HG02973 (cell line): ENCODE results near the gene CLIC3.

ENCODE experiments used
- ATAC-seq: cut with Tn5 transposase; IDR thresholded peaks from one replicate; pipeline ENCODE4 v1.9.1; 2021; ENCODE audit warnings: moderate library complexity; ENCODE audit not compliant: unreplicated experiment

Gene CLIC3

DNA sequence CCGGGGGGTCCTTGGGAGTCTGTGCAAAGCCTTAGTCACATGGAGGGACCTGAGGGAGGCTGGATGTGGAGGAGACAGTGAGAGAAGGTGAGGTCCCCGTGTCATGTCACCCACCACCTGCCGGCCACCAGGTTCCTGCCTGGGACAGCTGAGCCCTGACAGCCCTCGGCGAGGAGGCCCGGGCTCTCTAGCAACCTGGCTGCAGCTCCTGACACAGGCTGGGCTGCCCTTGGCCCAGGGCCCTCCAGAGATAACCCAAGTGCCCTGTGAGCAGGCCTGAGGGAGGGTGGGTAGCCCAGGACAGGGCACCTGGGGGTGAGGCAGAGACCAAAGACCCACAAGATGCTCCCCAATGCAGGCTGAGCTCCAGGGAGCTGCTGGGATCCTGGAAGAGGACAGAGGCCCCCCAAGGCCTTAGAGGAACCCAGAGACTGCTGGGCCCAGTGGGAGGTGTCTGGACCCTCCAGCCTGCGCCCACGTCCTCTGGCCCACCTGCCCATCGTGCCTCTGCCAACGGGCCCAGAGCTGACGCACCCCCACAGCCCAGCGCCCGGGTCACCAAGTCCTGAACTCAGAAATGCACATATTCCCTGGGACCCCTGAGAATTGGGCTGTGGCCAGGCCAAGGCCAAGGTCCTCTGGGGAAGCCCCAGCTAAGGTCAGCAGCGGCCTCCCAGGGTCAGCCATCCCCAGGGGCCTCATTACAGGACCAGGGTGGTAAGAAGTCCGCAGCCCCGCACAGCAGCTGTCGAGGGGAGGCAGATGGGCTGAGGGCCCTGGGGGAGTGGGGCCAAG is 27.8 kb downstream of the CLIC3 start:
- ATAC-seq: no peak

DNA sequence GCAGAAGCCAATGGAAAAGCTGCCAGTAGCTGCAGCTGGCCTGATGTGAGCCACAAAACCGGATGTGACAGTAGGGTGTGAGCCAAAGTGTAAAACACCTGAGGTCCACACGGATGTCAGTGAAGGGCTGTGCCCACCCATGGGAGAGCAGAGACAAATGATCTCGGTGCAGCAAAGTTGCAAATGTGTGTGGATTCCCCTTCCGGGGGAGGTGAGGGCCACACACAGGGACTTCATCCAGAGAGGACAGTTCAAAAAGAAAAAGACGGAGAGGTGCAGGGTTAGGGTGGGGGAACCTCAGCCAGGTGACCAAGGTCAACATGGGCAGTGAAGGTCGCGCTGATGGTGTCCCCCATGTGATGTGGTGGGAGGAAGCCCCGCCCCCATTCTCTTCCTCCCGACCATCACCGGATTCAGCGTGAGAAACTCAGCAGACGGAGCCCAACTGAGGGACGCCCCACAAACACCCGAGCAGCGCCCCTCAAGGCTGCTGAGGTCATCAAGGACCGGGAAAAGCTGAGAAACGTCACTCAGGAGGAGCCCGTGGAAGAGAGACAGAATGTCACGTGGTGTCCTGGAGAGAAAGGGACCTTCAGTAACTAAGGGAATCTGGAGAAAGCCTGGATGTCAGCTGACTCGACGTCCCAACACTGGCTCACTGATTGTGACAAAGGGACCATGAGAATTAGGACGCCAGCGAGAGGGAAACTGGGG is 30.4 kb downstream of the CLIC3 start:
- no peak for ATAC-seq

GRCh38 chr9:136964833-136965422 is 31.4 kb downstream of the CLIC3 start:
- no peak for ATAC-seq

DNA sequence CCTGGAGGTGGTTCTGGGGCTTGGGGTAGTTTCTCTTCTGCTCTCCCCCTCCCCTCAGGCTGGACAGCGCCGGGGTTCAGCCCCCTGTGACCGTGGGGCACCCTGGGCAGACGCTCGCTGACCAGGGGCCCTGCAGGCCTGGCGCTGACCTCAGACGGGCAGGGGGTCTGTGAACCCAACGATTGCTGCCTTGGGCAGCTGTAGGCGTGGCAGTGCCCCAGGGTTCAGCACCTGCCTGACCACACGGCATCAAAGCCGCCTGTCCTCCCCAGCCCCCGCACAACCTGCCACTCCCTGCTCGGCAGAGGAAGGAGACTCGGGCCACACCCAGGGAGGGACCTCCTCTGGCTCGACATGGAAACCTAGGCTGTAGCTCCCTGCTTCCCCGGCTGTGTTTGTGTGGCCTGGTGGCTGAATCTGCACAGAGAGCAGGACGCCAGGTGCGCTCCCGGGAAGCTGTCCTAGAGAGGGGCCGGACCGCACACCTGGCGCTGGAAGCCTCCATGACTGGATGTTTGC is 32.1 kb downstream of the CLIC3 start:
- no peak for ATAC-seq

- ATAC-seq: no peak
Observed at GRCh38 chr9:136963751-136964150, 32.6 kb downstream of the CLIC3 start.

DNA sequence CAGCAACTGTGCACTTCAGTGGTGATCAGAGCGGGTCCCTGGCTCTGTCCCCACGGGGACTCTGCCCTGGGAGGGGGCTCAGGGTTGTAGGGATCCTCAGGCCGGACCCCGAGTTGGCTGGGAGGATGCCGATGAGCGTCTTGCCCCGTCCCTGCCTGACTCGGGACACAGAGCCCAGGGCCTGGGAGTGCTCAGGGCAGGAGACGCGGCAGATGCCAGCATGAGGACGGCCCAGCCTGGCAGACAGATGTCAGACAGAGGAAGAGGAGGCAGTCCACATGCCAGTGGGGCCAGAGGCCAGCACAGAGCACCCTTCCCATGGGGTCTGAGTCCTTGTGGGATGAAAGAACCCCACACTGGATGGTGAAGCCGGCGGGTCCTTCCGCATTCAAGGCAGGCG is 33.0 kb downstream of the CLIC3 start:
- ATAC-seq: no peak

DNA sequence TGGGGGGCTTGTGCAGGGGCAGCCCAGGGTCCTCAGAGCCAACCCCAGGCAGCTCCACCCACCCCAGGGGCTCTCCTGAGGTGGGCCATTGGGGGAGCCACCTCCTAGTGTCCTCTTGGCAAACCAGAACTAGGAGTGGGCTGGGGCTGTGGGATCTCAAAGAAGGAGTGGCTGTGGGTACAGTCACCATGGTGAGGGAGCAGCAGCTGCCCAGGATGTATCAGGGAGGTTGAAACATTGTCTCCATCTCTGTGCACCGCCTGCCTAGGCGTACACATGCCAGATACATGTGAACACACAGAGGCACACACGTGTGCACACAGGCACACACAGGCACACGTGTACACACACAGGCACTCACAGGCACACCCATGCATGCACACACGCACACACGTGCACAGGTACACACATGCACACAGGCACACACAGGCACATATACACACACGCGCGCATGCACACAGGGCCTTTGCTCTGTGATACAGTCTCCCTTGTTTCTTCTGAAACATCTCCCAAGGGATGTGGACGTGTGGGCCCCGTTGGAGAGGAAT is 33.6 kb downstream of the CLIC3 start:
- ATAC-seq: no peak

DNA sequence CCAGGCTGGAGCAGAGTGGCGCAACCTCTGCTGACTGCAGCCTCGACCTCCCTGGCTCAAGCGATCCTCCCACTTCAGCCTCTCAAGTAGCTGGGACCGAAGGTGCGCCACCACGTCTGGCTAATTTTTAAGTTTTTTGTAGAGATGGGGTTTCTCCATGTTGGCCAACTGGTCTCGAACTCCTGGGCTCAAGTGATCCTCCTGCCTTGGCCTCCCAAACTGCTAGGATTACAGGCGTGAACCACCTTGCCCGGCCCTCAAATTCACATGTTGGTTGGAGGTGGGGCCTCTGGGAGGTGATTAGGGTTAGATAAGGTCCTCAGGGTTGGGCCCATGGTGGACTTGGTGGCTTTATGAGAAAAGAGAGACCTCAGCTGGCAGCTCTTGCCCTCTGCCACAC is 34.2 kb downstream of the CLIC3 start:
- ATAC-seq: no peak

GRCh38 chr9:136961279-136962065 is 34.9 kb downstream of the CLIC3 start:
- ATAC-seq: no peak

GRCh38 chr9:136960938-136961275 is 35.5 kb downstream of the CLIC3 start:
- no peak for ATAC-seq

DNA sequence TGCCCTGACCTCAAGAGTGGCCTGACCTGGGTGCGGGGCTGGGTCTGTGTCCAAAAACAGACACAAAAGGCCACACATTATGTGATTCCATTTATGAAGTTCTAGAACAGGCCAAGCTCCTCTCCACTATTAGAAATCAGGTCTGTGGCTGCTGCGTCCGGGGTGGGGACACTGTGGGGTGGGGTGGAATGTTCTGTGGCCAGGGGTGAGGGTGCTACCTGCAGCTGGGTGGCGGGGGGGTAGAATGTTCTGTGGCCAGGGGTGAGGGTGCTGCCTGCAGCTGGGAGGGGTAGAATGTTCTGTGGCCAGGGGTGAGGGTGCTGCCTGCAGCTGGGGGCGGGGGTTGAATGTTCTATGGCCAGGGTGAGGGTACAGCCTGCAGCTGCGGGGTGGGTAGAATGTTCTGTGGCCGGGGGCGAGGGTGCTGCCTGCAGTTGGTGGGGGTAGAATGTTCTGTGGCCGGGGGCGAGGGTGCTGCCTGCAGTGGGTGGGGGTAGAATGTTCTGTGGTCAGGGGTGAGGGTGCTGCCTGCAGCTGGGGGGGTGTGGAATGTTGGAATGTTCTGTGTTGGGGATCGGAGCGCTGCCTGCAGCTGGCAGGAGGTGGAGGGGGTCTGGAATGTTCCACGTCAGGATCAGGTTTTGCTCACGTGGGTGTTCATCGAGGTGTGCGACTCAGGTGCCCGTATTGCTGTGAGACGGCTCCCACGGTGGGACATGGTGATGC is 36.0 kb downstream of the CLIC3 start:
- ATAC-seq: no peak

GRCh38 chr9:136958898-136959850 is 37.2 kb downstream of the CLIC3 start:
- ATAC-seq: no peak

- no peak for ATAC-seq
Observed at GRCh38 chr9:136958473-136958872, 37.9 kb downstream of the CLIC3 start.

DNA sequence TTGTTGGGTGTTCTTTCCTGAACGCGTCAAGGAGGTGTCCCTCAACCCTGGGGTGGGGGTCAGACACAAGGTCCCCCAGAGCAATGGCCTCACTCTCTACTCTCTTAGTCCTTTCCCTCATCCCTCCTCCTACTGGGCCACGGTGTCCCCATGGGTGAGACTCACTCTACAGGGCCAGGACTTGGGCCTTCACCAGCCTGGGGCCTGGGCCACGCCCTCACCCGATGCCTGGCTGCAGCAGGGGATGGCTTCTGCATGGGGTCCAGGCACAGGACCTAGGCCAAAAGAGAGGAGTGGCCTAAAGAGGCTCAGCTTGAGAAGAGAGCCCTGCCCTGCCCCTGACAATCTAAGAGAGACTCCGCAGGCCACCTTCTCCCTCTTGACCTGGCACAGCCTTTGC is 38.5 kb downstream of the CLIC3 start:
- no peak for ATAC-seq

DNA sequence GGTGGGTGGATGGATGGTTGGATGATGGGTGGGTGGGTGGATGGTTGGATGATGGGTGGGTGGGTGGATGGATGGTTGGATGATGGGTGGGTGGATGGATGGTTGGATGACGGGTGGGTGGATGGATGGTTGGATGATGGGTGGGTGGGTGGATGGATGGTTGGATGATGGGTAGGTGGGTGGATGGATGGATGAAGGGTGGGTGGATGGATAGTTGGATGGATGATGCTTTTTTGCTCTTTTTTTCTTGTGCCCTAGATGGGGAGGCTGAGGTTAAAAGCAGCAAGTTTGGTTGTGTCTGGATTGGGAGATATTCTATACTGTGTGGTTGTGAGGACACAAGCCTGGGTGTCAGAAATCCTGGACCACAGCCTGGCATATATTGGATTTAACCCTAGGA is 38.9 kb downstream of the CLIC3 start:
- no peak for ATAC-seq

- no peak for ATAC-seq
Observed at GRCh38 chr9:136956604-136957003, 39.8 kb downstream of the CLIC3 start.

- ATAC-seq: no peak
Observed at GRCh38 chr9:136955943-136956335, 40.4 kb downstream of the CLIC3 start.

GRCh38 chr9:136955202-136955942 is 41.0 kb downstream of the CLIC3 start:
- no peak for ATAC-seq
